NCI-H146 (cell line): ENCODE measurements around the gene PRKCH.

Source experiments
- DNase-seq: peaks from one replicate; lab custom pipeline; 2025; lab: John Stamatoyannopoulos, UW

The PRKCH gene

GRCh38 chr14:61475316-61475715 lies 153.9 kb downstream of the PRKCH start:
- peak; percentile 76 for DNase-seq

GRCh38 chr14:61476105-61476753 lies 154.8 kb downstream of the PRKCH start:
- DNase-seq, result no peak

- no peak for DNase-seq
Observed at GRCh38 chr14:61476754-61477410, 155.5 kb downstream of the PRKCH start.

GRCh38 chr14:61477712-61478462 lies 156.5 kb downstream of the PRKCH start:
- DNase-seq, result no peak

GRCh38 chr14:61478971-61479473 lies 157.6 kb downstream of the PRKCH start:
- DNase-seq, result no peak

GRCh38 chr14:61479746-61480502 lies 158.5 kb downstream of the PRKCH start:
- peak; percentile 31 for DNase-seq

GRCh38 chr14:61480704-61481285 lies 159.4 kb downstream of the PRKCH start:
- DNase-seq, result no peak

- no peak for DNase-seq
Observed at GRCh38 chr14:61481701-61482100, 160.3 kb downstream of the PRKCH start.

- DNase-seq, result no peak
Observed at GRCh38 chr14:61482348-61483206, 161.2 kb downstream of the PRKCH start.

- no peak for DNase-seq
Observed at GRCh38 chr14:61483476-61483875, 162.1 kb downstream of the PRKCH start.

- DNase-seq, result no peak
Observed at GRCh38 chr14:61484031-61484430, 162.7 kb downstream of the PRKCH start.

- DNase-seq, result no peak
Observed at GRCh38 chr14:61484826-61485584, 163.6 kb downstream of the PRKCH start.

GRCh38 chr14:61485661-61486060 lies 164.3 kb downstream of the PRKCH start:
- no peak for DNase-seq

GRCh38 chr14:61486930-61487495 lies 165.6 kb downstream of the PRKCH start:
- no peak for DNase-seq

- DNase-seq, result no peak
Observed at GRCh38 chr14:61488417-61489401, 167.3 kb downstream of the PRKCH start.

GRCh38 chr14:61489512-61489911 lies 168.1 kb downstream of the PRKCH start:
- no peak for DNase-seq

- no peak for DNase-seq
Observed at GRCh38 chr14:61489932-61490331, 168.6 kb downstream of the PRKCH start.

- no peak for DNase-seq
Observed at GRCh38 chr14:61491224-61491623, 169.8 kb downstream of the PRKCH start.
